Endothelial cell of umbilical vein (primary cell): ENCODE data around the gene LRRC34. TPM values are rescaled to one million over a fixed set of nuclear protein-coding genes. Genes with fewer than 3 reads are reported as not detected.

Experiments
- BruUV-seq: library from RNA; stranded (reverse); fragments of 400-500 nt; replicated peaks from 2 replicates; lab custom pipeline; 2021; lab: Mats Ljungman, UMichigan
- CTCF ChIA-PET: fragments of 300-600, 350-600 bp; sonication (Branson Sonifier 250); formaldehyde crosslinking; loops from one replicate; lab custom pipeline; 2021; ENCODE audit warnings: antibody characterized with exemption, inconsistent platforms; lab: Charles Lee
- POLR2A ChIA-PET: fragments of 300-600, 350-600 bp; sonication (Branson Sonifier 250); formaldehyde crosslinking; loops from one replicate; lab custom pipeline; 2021; ENCODE audit warnings: antibody characterized with exemption, inconsistent platforms; lab: Charles Lee
- DNase-seq: peaks from one replicate; pipeline ENCODE4 v3.0.0-alpha.2; 2011; ENCODE audit warnings: low read depth, low spot score
- FAIRE-seq: peaks from 2 replicates; lab custom pipeline; 2011; peaks lifted over from hg19 to GRCh38; lab: Jason Lieb, UNC
- H2AFZ ChIP-seq: 2 replicates; pipeline ENCODE4 v1.6.0; 2012; ENCODE audit warnings: low read depth, low read length, control low read depth, inconsistent platforms
- H3K27ac ChIP-seq: 2 replicates; pipeline ENCODE4 v1.5.1; 2011; ENCODE audit warnings: low read depth, mild to moderate bottlenecking, control low read depth, low read length, moderate library complexity; ENCODE audit not compliant: insufficient read depth
- H3K27me3 ChIP-seq, 2 experiments: 2 replicates each; pipeline versions ENCODE4 v1.6.0 to v1.6.1; 2011; ENCODE audit warnings: low read length in 2 of 2, mixed read lengths in 1 of 2; ENCODE audit not compliant: control insufficient read depth in 2 of 2, insufficient read depth in 2 of 2
- H3K36me3 ChIP-seq, 2 experiments: 2 replicates in 1 of 2; 3 replicates in 1 of 2; pipeline ENCODE4 v1.5.1; 2011; ENCODE audit warnings: low read length in 2 of 2, mild to moderate bottlenecking in 1 of 2, moderate library complexity in 1 of 2; ENCODE audit not compliant: control insufficient read depth in 2 of 2, insufficient read depth in 2 of 2; ENCODE audit errors: extremely low read depth in 1 of 2
- H3K4me1 ChIP-seq: 3 replicates; pipeline ENCODE4 v1.5.1; 2011; ENCODE audit warnings: mild to moderate bottlenecking, low read length; ENCODE audit not compliant: control insufficient read depth, insufficient read depth; ENCODE audit errors: extremely low read depth
- H3K4me2 ChIP-seq: 2 replicates; pipeline ENCODE4 v1.6.1; 2011; ENCODE audit warnings: low read length, control low read depth, mixed read lengths; ENCODE audit not compliant: insufficient read depth
- H3K4me3 ChIP-seq, 3 experiments: fragments of 200-600 bp in 1 of 3; sonication (generic), shearing (Covaris generic) in 1 of 3; replicated peaks in 1 of 3; 2 replicates each; pipeline ENCODE4 v1.5.1; 2011 to 2016; ENCODE audit warnings: control low read depth in 3 of 3, low read length in 3 of 3, mild to moderate bottlenecking in 2 of 3, inconsistent platforms in 1 of 3, low read depth in 1 of 3, moderate library complexity in 1 of 3; ENCODE audit not compliant: insufficient read depth in 1 of 3
- H3K79me2 ChIP-seq: 2 replicates; pipeline ENCODE4 v1.6.0; 2012; ENCODE audit warnings: low read length, inconsistent platforms; ENCODE audit not compliant: control insufficient read depth, insufficient read depth
- H3K9ac ChIP-seq: replicated peaks from 2 replicates; pipeline ENCODE3; 2011; ENCODE audit warnings: low read length, control low read depth; ENCODE audit not compliant: insufficient read depth; ENCODE audit errors: extremely low read depth
- H3K9me1 ChIP-seq: replicated peaks from 3 replicates; pipeline ENCODE4 v1.6.0; 2011; ENCODE audit warnings: mild to moderate bottlenecking, low read length; ENCODE audit not compliant: control insufficient read depth, insufficient read depth; ENCODE audit errors: extremely low read depth
- H3K9me3 ChIP-seq: replicated peaks from 2 replicates; pipeline ENCODE4 v1.5.1; 2012; ENCODE audit warnings: low read length, inconsistent platforms; ENCODE audit not compliant: control insufficient read depth, insufficient read depth
- H4K20me1 ChIP-seq: replicated peaks from 2 replicates; pipeline ENCODE3; 2011; ENCODE audit warnings: mild to moderate bottlenecking, low read length; ENCODE audit not compliant: control insufficient read depth, insufficient read depth; ENCODE audit errors: extremely low read depth
- CTCF ChIP-seq, 2 donors: IDR thresholded peaks; 1 replicate in 1 of 2; 2 replicates in 1 of 2; pipeline ENCODE4 v1.5.1; 2011; ENCODE audit warnings: low read length in 2 of 2, mild to moderate bottlenecking in 2 of 2, moderate library complexity in 2 of 2, control low read depth in 1 of 2, inconsistent platforms in 1 of 2, low read depth in 1 of 2; ENCODE audit not compliant: insufficient read depth in 1 of 2; ENCODE audit errors: extremely low read depth in 1 of 2
- EZH2 ChIP-seq: IDR thresholded peaks from 2 replicates; pipeline ENCODE4 v1.6.1; 2012; ENCODE audit warnings: borderline replicate concordance, low read depth, mild to moderate bottlenecking, moderate library complexity, low read length, inconsistent platforms; ENCODE audit not compliant: severe bottlenecking
- FOS ChIP-seq: IDR thresholded peaks from 2 replicates; pipeline ENCODE4 v1.6.1; 2011; ENCODE audit warnings: mild to moderate bottlenecking, low read length, moderate library complexity, borderline replicate concordance; ENCODE audit not compliant: insufficient read depth
- GATA2 ChIP-seq: IDR thresholded peaks from 2 replicates; pipeline ENCODE4 v1.7.0; 2011; ENCODE audit warnings: low read depth, mild to moderate bottlenecking, moderate library complexity, mixed read lengths, low read length; ENCODE audit not compliant: insufficient read length, insufficient read depth
- JUN ChIP-seq: IDR thresholded peaks from 2 replicates; pipeline ENCODE4 v1.6.1; 2011; ENCODE audit warnings: borderline replicate concordance, low read depth; ENCODE audit not compliant: insufficient read length, insufficient read depth
- MYC ChIP-seq: IDR thresholded peaks from one replicate; pipeline ENCODE4 v1.6.1; 2011; ENCODE audit warnings: mild to moderate bottlenecking, low read depth, low read length
- POLR2A ChIP-seq: IDR thresholded peaks from 2 replicates; pipeline ENCODE4 v1.6.1; 2012; ENCODE audit warnings: low read depth, mild to moderate bottlenecking, control low read depth, low read length
- POLR2AphosphoS5 ChIP-seq: IDR thresholded peaks from 2 replicates; pipeline ENCODE4 v1.6.1; 2012; ENCODE audit warnings: low read depth, mild to moderate bottlenecking, control low read depth, low read length, moderate library complexity; ENCODE audit not compliant: insufficient read depth
- dilution Hi-C: fragments of 300-500 bp; cut with MboI; formaldehyde crosslinking; loops from one replicate; pipeline ENCODE4 v1.15.0; 2019; ENCODE audit warnings: low sequenced_read_pairs; ENCODE audit not compliant: extremely low pct_ligation_motif_present
- intact Hi-C: fragments of 100-400 bp; cut with micrococcal nuclease; formaldehyde crosslinking; loops from one replicate; pipeline ENCODE4 v1.10.0; 2022
- polyA plus RNA-seq, 4 experiments: library from polyadenylated mRNA; depleted of rRNA in 3 of 4; stranded (reverse) in 3 of 4; unstranded in 1 of 4; fragments of >200 nt; gene quantifications; 2 replicates each; pipeline versions ENCODE4 v1.2.1 to v1.2.3, GENCODE V29; 2011 to 2012; ENCODE audit warnings: missing spikeins in 1 of 4
- total RNA-seq: library from RNA; stranded (reverse); gene quantifications from 2 replicates; pipeline ENCODE4 v1.2.3, GENCODE V29; 2021
- TF ChIP-seq, protein P1 (sequence below): IDR thresholded peaks from 2 replicates; pipeline ENCODE4 v1.6.1; 2011; ENCODE audit not compliant: insufficient read depth, insufficient read length

Gene LRRC34
- total and polyA plus RNA-seq, 2 donors (not counting 3 experiments of a cell fraction or from before 2014, with no cell fraction given), result 0.72 to 2.5 TPM

DNA sequence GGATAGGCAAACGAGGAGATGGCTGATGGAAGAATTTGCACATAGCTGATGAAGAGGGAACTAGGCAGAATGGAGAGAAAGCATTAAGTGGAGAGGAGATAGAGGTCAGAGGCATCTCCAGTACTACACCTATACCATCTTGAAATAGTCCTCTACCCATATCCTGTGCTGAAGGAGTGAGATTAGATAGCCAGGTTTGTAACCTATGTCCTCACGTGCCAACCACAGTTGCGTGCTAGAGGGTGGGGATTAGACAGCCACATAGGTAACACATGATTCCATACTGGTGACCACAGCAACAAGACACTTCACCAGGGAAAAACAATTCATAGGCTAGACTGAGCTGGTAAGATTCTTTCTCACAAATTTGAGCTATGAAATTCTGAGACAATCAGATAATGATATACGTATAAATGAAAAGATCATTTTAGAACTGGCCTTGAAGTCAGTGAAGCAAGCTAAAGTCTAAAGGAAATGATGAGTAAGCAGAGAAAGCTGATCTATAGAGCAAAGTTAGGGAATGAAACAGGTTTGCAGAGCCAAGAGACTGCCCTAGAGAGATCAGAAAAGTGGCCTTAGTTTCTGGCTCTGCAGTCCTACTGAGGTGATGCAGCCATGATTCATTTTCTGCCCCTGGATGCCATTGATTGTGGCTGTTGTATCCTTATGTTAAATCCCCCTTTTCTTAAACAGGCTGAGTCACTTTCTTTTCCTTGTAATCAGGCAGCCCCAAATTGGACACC lies 21.8 kb downstream of the LRRC34 start:
- no peak overlapping the region for H3K4me2 ChIP-seq
- no peak overlapping the region for H2AFZ ChIP-seq
- CTCF ChIA-PET, result no interaction called here
- no TSS peak for BruUV-seq
- POLR2A ChIA-PET, result interaction anchor here (0.6 kb wide), 1 partner anchor 299 kb away, joined by 6 read pairs; no protein-coding TSS in a partner anchor
- H3K4me3 ChIP-seq, result no peak overlapping the region
- no peaks in the 10 kb centered on the region for H3K27me3 ChIP-seq
- DNase-seq (no peak), FAIRE-seq (no peak)
- H3K27ac ChIP-seq, result no peak overlapping the region
- H3K9me3 ChIP-seq, result no peaks in the 10 kb centered on the region
- intact Hi-C loops, result no loop called here
- H4K20me1 ChIP-seq, result no peaks in the 10 kb centered on the region
- peaks cover 5 to 9% of the 10 kb centered on the region in 2 experiments for H3K36me3 ChIP-seq
- dilution Hi-C loops, result no loop called here
- no peak overlapping the region for H3K9ac ChIP-seq
- no peaks in the 10 kb centered on the region for H3K4me1 ChIP-seq
- no peaks in the 10 kb centered on the region for H3K79me2 ChIP-seq
- no peaks in the 10 kb centered on the region for H3K9me1 ChIP-seq
- TF ChIP-seq JUN (no peak), MYC (no peak), FOS (no peak), POLR2A (peak; percentile 26), POLR2AphosphoS5 (no peak)

DNA sequence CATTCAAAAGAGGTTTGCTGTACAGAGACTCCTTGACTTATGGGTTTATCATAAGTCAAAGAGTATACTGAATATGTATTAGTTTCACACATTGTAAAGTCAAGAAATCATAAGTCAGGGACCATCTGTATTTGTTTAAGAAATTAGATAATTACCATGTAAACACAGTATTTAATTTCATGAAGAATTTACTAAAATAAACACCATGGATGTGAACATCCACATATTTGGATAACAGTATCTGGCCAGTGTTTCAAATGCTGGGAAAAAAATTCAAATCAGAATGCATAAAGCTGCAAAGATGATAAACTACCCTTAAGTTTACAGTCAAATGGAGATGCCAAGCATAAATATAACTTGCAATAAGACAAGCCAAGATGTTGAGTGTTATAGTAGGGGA lies 22.5 kb downstream of the LRRC34 start:
- Histone ChIP-seq H3K27ac (no peak overlapping the region), H3K36me3 (peaks cover 5 to 12% of the 10 kb centered on the region in 2 experiments), H3K27me3 (no peaks in the 10 kb centered on the region), H3K9me3 (no peaks in the 10 kb centered on the region), H3K4me1 (no peaks in the 10 kb centered on the region), H4K20me1 (no peaks in the 10 kb centered on the region), H3K9ac (no peak overlapping the region), H3K4me3 (no peak overlapping the region), H2AFZ (no peak overlapping the region), H3K4me2 (no peak overlapping the region), H3K9me1 (no peaks in the 10 kb centered on the region), H3K79me2 (no peaks in the 10 kb centered on the region)
- POLR2A ChIA-PET, result interaction anchor here (0.6 kb wide), 1 partner anchor 300 kb away, joined by 6 read pairs; no protein-coding TSS in a partner anchor
- dilution Hi-C loops, result no loop called here
- CTCF ChIA-PET, result no interaction called here
- BruUV-seq, result no TSS peak
- DNase-seq, result no peak
- no peak for FAIRE-seq
- intact Hi-C loops, result no loop called here
- no peak for TF ChIP-seq JUN
- TF ChIP-seq GATA2, result no peak
- no peak for TF ChIP-seq CTCF (IDR thresholded peaks at IDR 0.05; ENCODE audit: extremely low read depth in 1 of 2, insufficient read depth in 1 of 2, low read depth in 1 of 2, low read length in 2 of 2)
- no peak for TF ChIP-seq FOS
- TF ChIP-seq POLR2A, result no peak
- no peak for TF ChIP-seq MYC
- no peak for TF ChIP-seq POLR2AphosphoS5
- TF ChIP-seq, protein P1, sequence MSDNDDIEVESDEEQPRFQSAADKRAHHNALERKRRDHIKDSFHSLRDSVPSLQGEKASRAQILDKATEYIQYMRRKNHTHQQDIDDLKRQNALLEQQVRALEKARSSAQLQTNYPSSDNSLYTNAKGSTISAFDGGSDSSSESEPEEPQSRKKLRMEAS, result no peak
- TF ChIP-seq EZH2, result no peak
